ENCODE results near the gene GAS2L2. TPM values are rescaled to one million over a fixed set of nuclear protein-coding genes. Genes with fewer than 3 reads are reported as not detected.
A peak's percentile ranks its signal among the peaks of the same experiment; 100 is the strongest.

Gene GAS2L2
- under 1 TPM in 1 of 2 experiments, not detected in 1; 0.07 TPM for total RNA-seq

GRCh38 chr17:35752945-35753764 lies at the start of gene GAS2L2:
TSS of gene GAS2L2 (minus strand) at chr17:35753239. CDS start at chr17:35752850, 389 bp downstream.
- H3K4me1 Mint-ChIP-seq, result peaks cover 21% of the 10 kb centered on the region
- intact Hi-C loops (cut with DNase I, micrococcal nuclease), result no loop called here
- ChIA-PET POLR2A (no interaction called here), CTCF (interaction anchor here (1.2 kb wide), 1 partner anchor 67 kb away, joined by 4 read pairs; no protein-coding TSS in a partner anchor)
- no peak within 1 kb of the TSS for H3K4me3 Mint-ChIP-seq
- H3K9me3 Mint-ChIP-seq (ENCODE audit: low read depth), result no peaks in the 10 kb centered on the region
- no peak for DNase-seq
- H3K36me3 Mint-ChIP-seq (ENCODE audit: low read depth), result no peaks in the 10 kb centered on the region
- H3K27me3 Mint-ChIP-seq, result peaks cover 25% of the 10 kb centered on the region
- ATAC-seq, result no peak
- H3K27ac Mint-ChIP-seq, result no peak within 1 kb of the TSS

GRCh38 chr17:35801583-35802224 lies 48.7 kb upstream of the GAS2L2 start:
- peaks cover 29% of the 10 kb centered on the region for H3K4me1 Mint-ChIP-seq
- POLR2A ChIA-PET, result interaction anchor here (0.6 kb wide), 1 partner anchor 31 kb away, joined by 3 read pairs; no protein-coding TSS in a partner anchor

GRCh38 chr17:35799942-35800341 lies 46.9 kb upstream of the GAS2L2 start:
- ChIA-PET CTCF (interaction anchor here (0.8 to 1.5 kb wide), 2 partner anchors 9 to 36 kb away, joined by 4 to 7 read pairs; partner anchors contain the start of gene TAF15), POLR2A (no interaction called here)
- no peak for ATAC-seq
- intact Hi-C loops (cut with DNase I, micrococcal nuclease), result loop anchor here in 1 of 2 experiments (10.0 kb wide), 1 partner anchor 365 kb away; the partner anchor contains the start of gene SLFN12
- H3K27me3 Mint-ChIP-seq, result peaks cover 12% of the 10 kb centered on the region
- H3K4me3 Mint-ChIP-seq, result no peak overlapping the region
- no peak for DNase-seq
- H3K4me1 Mint-ChIP-seq, result peaks cover 35% of the 10 kb centered on the region
- H3K27ac Mint-ChIP-seq, result no peak overlapping the region
- no peaks in the 10 kb centered on the region for H3K9me3 Mint-ChIP-seq (ENCODE audit: low read depth)
- H3K36me3 Mint-ChIP-seq (ENCODE audit: low read depth), result no peaks in the 10 kb centered on the region

More at GRCh38 chr17:35801583-35802224, 48.7 kb upstream of the GAS2L2 start:
- intact Hi-C loops (cut with DNase I, micrococcal nuclease), result loop anchor here in 1 of 2 experiments (10.0 kb wide), 1 partner anchor 367 kb away; the partner anchor contains the start of gene SLFN12
- no peak overlapping the region for H3K4me3 Mint-ChIP-seq
- peak overlapping the region; percentile 63 for H3K27ac Mint-ChIP-seq
- no peaks in the 10 kb centered on the region for H3K36me3 Mint-ChIP-seq (ENCODE audit: low read depth)
- H3K9me3 Mint-ChIP-seq (ENCODE audit: low read depth), result no peaks in the 10 kb centered on the region
- CTCF ChIA-PET, result interaction anchor here (0.7 kb wide), 1 partner anchor 38 kb away, joined by 7 read pairs; no protein-coding TSS in a partner anchor
- peaks cover 4% of the 10 kb centered on the region for H3K27me3 Mint-ChIP-seq
- peak; percentile 35 for DNase-seq
- ATAC-seq, result peak; percentile 6

GRCh38 chr17:35797918-35798317 lies 44.9 kb upstream of the GAS2L2 start:
- intact Hi-C loops (cut with DNase I, micrococcal nuclease), result no loop called here
- DNase-seq (no peak), ATAC-seq (no peak)
- no peak overlapping the region for H3K4me3 Mint-ChIP-seq
- H3K36me3 Mint-ChIP-seq (ENCODE audit: low read depth), result no peaks in the 10 kb centered on the region
- peaks cover 23% of the 10 kb centered on the region for H3K27me3 Mint-ChIP-seq
- ChIA-PET POLR2A (no interaction called here), CTCF (interaction anchor here (1.3 to 7.8 kb wide), 3 partner anchors 11 to 33 kb away, joined by 3 to 46 read pairs (median 38); partner anchors contain the start of gene TAF15)
- H3K4me1 Mint-ChIP-seq, result peaks cover 33% of the 10 kb centered on the region
- no peak overlapping the region for H3K27ac Mint-ChIP-seq
- H3K9me3 Mint-ChIP-seq (ENCODE audit: low read depth), result no peaks in the 10 kb centered on the region

GRCh38 chr17:35797370-35797769 lies 44.3 kb upstream of the GAS2L2 start:
- no peaks in the 10 kb centered on the region for H3K9me3 Mint-ChIP-seq (ENCODE audit: low read depth)
- peaks cover 23% of the 10 kb centered on the region for H3K27me3 Mint-ChIP-seq
- no peak overlapping the region for H3K27ac Mint-ChIP-seq
- H3K36me3 Mint-ChIP-seq (ENCODE audit: low read depth), result no peaks in the 10 kb centered on the region
- no peak for DNase-seq
- CTCF ChIA-PET, result interaction anchor here (0.8 to 7.8 kb wide), 5 partner anchors 8 to 33 kb away, joined by 3 to 46 read pairs (median 13); partner anchors contain the start of gene TAF15
- no peak overlapping the region for H3K4me3 Mint-ChIP-seq
- ATAC-seq, result no peak
- peaks cover 29% of the 10 kb centered on the region for H3K4me1 Mint-ChIP-seq
- intact Hi-C loops (cut with DNase I, micrococcal nuclease), result no loop called here
- POLR2A ChIA-PET, result no interaction called here

GRCh38 chr17:35796942-35797341 lies 43.9 kb upstream of the GAS2L2 start:
- Mint-ChIP-seq H3K36me3 (ENCODE audit: low read depth) (no peaks in the 10 kb centered on the region), H3K27ac (no peak overlapping the region), H3K27me3 (peaks cover 26% of the 10 kb centered on the region), H3K4me3 (no peak overlapping the region), H3K9me3 (ENCODE audit: low read depth) (no peaks in the 10 kb centered on the region), H3K4me1 (peaks cover 32% of the 10 kb centered on the region)
- no peak for ATAC-seq
- no peak for DNase-seq
- intact Hi-C loops (cut with DNase I, micrococcal nuclease), result no loop called here
- ChIA-PET POLR2A (interaction anchor here (0.7 kb wide), 1 partner anchor 12 kb away, joined by 4 read pairs; the partner anchor contains the start of gene TAF15), CTCF (interaction anchor here (0.8 to 7.8 kb wide), 7 partner anchors 8 to 32 kb away, joined by 3 to 46 read pairs (median 5); partner anchors contain the start of gene TAF15)

- DNase-seq, result no peak
- Mint-ChIP-seq H3K27me3 (peaks cover 26% of the 10 kb centered on the region), H3K27ac (peak overlapping the region; percentile 3), H3K4me1 (peaks cover 21% of the 10 kb centered on the region), H3K9me3 (ENCODE audit: low read depth) (no peaks in the 10 kb centered on the region), H3K4me3 (peak overlapping the region; percentile 67), H3K36me3 (ENCODE audit: low read depth) (no peaks in the 10 kb centered on the region)
- ATAC-seq, result no peak
- intact Hi-C loops (cut with DNase I, micrococcal nuclease), result no loop called here
- ChIA-PET POLR2A (interaction anchor here (1.4 kb wide), 1 partner anchor 13 kb away, joined by 3 read pairs; the partner anchor contains the start of gene TAF15), CTCF (interaction anchor here (1.1 to 7.8 kb wide), 7 partner anchors 9 to 31 kb away, joined by 3 to 46 read pairs (median 5); partner anchors contain the start of gene TAF15)
Measured at GRCh38 chr17:35795871-35796265, 42.8 kb upstream of the GAS2L2 start.

- intact Hi-C loops (cut with DNase I, micrococcal nuclease), result no loop called here
- peaks cover 26% of the 10 kb centered on the region for H3K27me3 Mint-ChIP-seq
- H3K27ac Mint-ChIP-seq, result peak within 1 kb of the TSS; percentile 3
- peaks cover 20% of the 10 kb centered on the region for H3K4me1 Mint-ChIP-seq
- no peaks in the 10 kb centered on the region for H3K36me3 Mint-ChIP-seq (ENCODE audit: low read depth)
- ChIA-PET CTCF (interaction anchor here (0.6 to 7.8 kb wide), 6 partner anchors 10 to 31 kb away, joined by 3 to 46 read pairs (median 8); partner anchors contain the start of gene TAF15), POLR2A (interaction anchor here (1.3 to 1.4 kb wide), 2 partner anchors 14 to 31 kb away, joined by 3 read pairs; partner anchors contain the start of gene TAF15)
- DNase-seq, result peak; percentile 70
- peak within 1 kb of the TSS; percentile 67 for H3K4me3 Mint-ChIP-seq
- ATAC-seq, result peak; percentile 81
- no peaks in the 10 kb centered on the region for H3K9me3 Mint-ChIP-seq (ENCODE audit: low read depth)
Measured at GRCh38 chr17:35795007-35795870, 42.2 kb upstream of the GAS2L2 start, which contains the start of gene MMP28. TSS of gene MMP28 (minus strand) at chr17:35795641. CDS start at chr17:35795377, 264 bp downstream.

- Mint-ChIP-seq H3K4me3 (no peak overlapping the region), H3K27ac (no peak overlapping the region), H3K27me3 (peaks cover 26% of the 10 kb centered on the region), H3K36me3 (ENCODE audit: low read depth) (no peaks in the 10 kb centered on the region), H3K4me1 (peaks cover 28% of the 10 kb centered on the region), H3K9me3 (ENCODE audit: low read depth) (no peaks in the 10 kb centered on the region)
- ChIA-PET CTCF (interaction anchor here (2.3 to 7.8 kb wide), 2 partner anchors 16 to 30 kb away, joined by 16 to 46 read pairs; partner anchors contain the start of gene TAF15), POLR2A (interaction anchor here (0.5 kb wide), 1 partner anchor 192 kb away, joined by 7 read pairs; no protein-coding TSS in a partner anchor)
- DNase-seq, result no peak
- intact Hi-C loops (cut with DNase I, micrococcal nuclease), result no loop called here
- no peak for ATAC-seq
Measured at GRCh38 chr17:35793257-35793656, 40.2 kb upstream of the GAS2L2 start.

GRCh38 chr17:35791681-35792350 lies 38.8 kb upstream of the GAS2L2 start:
- Mint-ChIP-seq H3K4me3 (no peak overlapping the region), H3K27me3 (peaks cover 22% of the 10 kb centered on the region), H3K4me1 (peaks cover 36% of the 10 kb centered on the region), H3K36me3 (ENCODE audit: low read depth) (no peaks in the 10 kb centered on the region), H3K27ac (no peak overlapping the region), H3K9me3 (ENCODE audit: low read depth) (no peaks in the 10 kb centered on the region)
- ATAC-seq, result no peak
- POLR2A ChIA-PET, result no interaction called here
- intact Hi-C loops (cut with DNase I, micrococcal nuclease), result no loop called here
- CTCF ChIA-PET, result interaction anchor here (0.7 to 7.8 kb wide), 7 partner anchors 10 to 233 kb away, joined by 3 to 46 read pairs (median 5); partner anchors contain the start of gene TAF15
- no peak for DNase-seq
